Fibroblast of mammary gland (primary cell): ENCODE results near the gene FAM20C.

ENCODE experiments used
- DNase-seq: peaks from one replicate; pipeline ENCODE4 v3.0.0-alpha.2; 2010; ENCODE audit warnings: low read depth
- H3K4me3 ChIP-seq: 2 replicates; pipeline ENCODE4 v1.5.1; 2011; ENCODE audit warnings: low read depth, mild to moderate bottlenecking, low read length, moderate library complexity; ENCODE audit not compliant: control insufficient read depth
- CTCF ChIP-seq: conservative IDR thresholded peaks from 2 replicates; pipeline ENCODE4 v1.5.1; 2011; ENCODE audit warnings: low read depth, low read length, inconsistent platforms; ENCODE audit not compliant: control insufficient read depth, insufficient read depth

The FAM20C gene

GRCh38 chr7:299169-299568 lies 106.8 kb downstream of the FAM20C start:
- TF ChIP-seq CTCF, result no peak
- no peak for DNase-seq
- no peak overlapping the region for H3K4me3 ChIP-seq

GRCh38 chr7:299628-300027 lies 107.3 kb downstream of the FAM20C start:
- TF ChIP-seq CTCF, result no peak
- no peak for DNase-seq
- H3K4me3 ChIP-seq, result no peak overlapping the region

GRCh38 chr7:300048-300447 lies 107.7 kb downstream of the FAM20C start:
- DNase-seq, result no peak

GRCh38 chr7:300546-301290 lies 108.3 kb downstream of the FAM20C start:
- no peak overlapping the region for H3K4me3 ChIP-seq
- DNase-seq, result no peak
- no peak for TF ChIP-seq CTCF

More at GRCh38 chr7:300048-300447, 107.7 kb downstream of the FAM20C start:
- no peak overlapping the region for H3K4me3 ChIP-seq
- no peak for TF ChIP-seq CTCF

- no peak for DNase-seq
- no peak for TF ChIP-seq CTCF
- no peak overlapping the region for H3K4me3 ChIP-seq
These were observed 109.1 kb downstream of the FAM20C start for GRCh38 chr7:301291-302053.

- no peak overlapping the region for H3K4me3 ChIP-seq
- no peak for DNase-seq
- TF ChIP-seq CTCF, result no peak
These were observed 110.0 kb downstream of the FAM20C start for GRCh38 chr7:302054-302992.
